Thyroid gland (tissue), 4 donors: ENCODE measurements around the gene HACD4. TPM values are rescaled to one million over a fixed set of nuclear protein-coding genes. Genes with fewer than 3 reads are reported as not detected.

Experiments
- DNase-seq, 2 donors: peaks; one replicate each; pipeline ENCODE4 v3.0.0-alpha.2; 2019
- H3K27ac ChIP-seq, 3 donors: fragments of 200-600 bp; sonication (generic); 1 replicate in 2 of 3; 2 replicates in 1 of 3; pipeline ENCODE4 v1.5.1; 2016 to 2019; ENCODE audit warnings: mild to moderate bottlenecking in 1 of 3, moderate library complexity in 1 of 3
- H3K27me3 ChIP-seq: fragments of 200-600 bp; sonication (generic); one replicate; pipeline ENCODE4 v1.5.1; 2019
- H3K36me3 ChIP-seq, 2 donors: fragments of 200-600 bp; sonication (generic); one replicate each; pipeline ENCODE4 v1.5.1; 2016 to 2019
- H3K4me1 ChIP-seq, 2 donors: fragments of 200-600 bp; sonication (generic); one replicate each; pipeline ENCODE4 v1.5.1; 2017 to 2019
- H3K4me3 ChIP-seq, 3 donors: fragments of 200-600 bp; sonication (generic); replicated peaks in 1 of 3; 1 replicate in 2 of 3; 2 replicates in 1 of 3; pipeline ENCODE4 v1.5.1; 2016; ENCODE audit warnings: mild to moderate bottlenecking in 1 of 3
- H3K9me3 ChIP-seq: fragments of 200-600 bp; sonication (generic); one replicate; pipeline ENCODE4 v1.5.1; 2017
- POLR2A ChIP-seq, 2 donors: fragments of 450-650 bp; IDR thresholded peaks; one replicate each; pipeline ENCODE4 v1.6.1; 2017; ENCODE audit warnings: antibody characterized with exemption in 2 of 2, mild to moderate bottlenecking in 2 of 2, moderate library complexity in 1 of 2
- whole genome bisulfite sequencing, 2 donors: methylation state at CpG; one replicate each; pipeline ENCODE4 v1.1.5; 2017; 5-methylcytosine and 5-hydroxymethylcytosine counted together
- intact Hi-C: fragments of 100-400 bp; cut with DNase I; formaldehyde crosslinking; loops from one replicate; pipeline ENCODE4 v1.15.1; 2023
- total RNA-seq, 4 donors: library from RNA; depleted of rRNA; stranded (reverse); fragments of >200 nt; gene quantifications; one replicate each; pipeline ENCODE4 v1.2.3, GENCODE V29; 2016
- TF ChIP-seq, protein P1 (sequence below), 6 experiments: fragments of 200-600 bp in 3 of 6; fragments of 450-650 bp in 3 of 6; sonication (generic) in 3 of 6; IDR thresholded peaks; one replicate each; pipeline ENCODE4 v1.5.1; 2016 to 2019; ENCODE audit warnings: antibody characterized with exemption in 6 of 6, mild to moderate bottlenecking in 2 of 6, inconsistent platforms in 1 of 6, moderate library complexity in 1 of 6

HACD4 gene
- total RNA-seq, 4 donors from 2014 or later, result 1.8 to 4.8 (median 3.3) TPM

DNA sequence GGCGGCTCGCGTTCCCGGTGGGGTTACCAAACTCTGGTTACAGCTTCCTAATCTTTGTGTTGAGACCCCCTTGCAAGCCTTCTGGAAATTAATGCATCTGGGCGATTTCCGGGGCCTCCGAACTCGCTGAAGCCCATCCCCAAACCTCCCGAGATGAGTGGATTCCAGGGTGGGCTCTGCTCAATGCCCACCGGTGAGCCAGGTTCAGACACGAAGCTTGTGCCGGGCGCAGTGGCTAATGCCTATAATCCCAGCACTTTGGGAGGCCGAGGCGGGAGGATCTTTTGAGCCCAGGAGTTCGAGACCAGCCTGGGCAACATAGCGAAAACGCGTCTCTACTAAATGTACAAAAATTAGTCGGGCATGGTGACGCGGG lies 356 bp upstream of the HACD4 start:
- Histone ChIP-seq H3K36me3 (no peaks in the 10 kb centered on the region), H3K27me3 (no peaks in the 10 kb centered on the region), H3K27ac (peak overlapping the region; percentile 78 to 94 (median 83)), H3K4me1 (peaks cover 3 to 6% of the 10 kb centered on the region in 2 donors), H3K9me3 (no peaks in the 10 kb centered on the region), H3K4me3 (peak overlapping the region in 2 of 3 donors; percentile 14 to 32)
- WGBS, 2 donors, result 74 to 86% methylated on average over 18 to 22 of the region's 22 CpGs
- intact Hi-C loops, result no loop called here
- DNase-seq, result no peak
- TF ChIP-seq, protein P1, sequence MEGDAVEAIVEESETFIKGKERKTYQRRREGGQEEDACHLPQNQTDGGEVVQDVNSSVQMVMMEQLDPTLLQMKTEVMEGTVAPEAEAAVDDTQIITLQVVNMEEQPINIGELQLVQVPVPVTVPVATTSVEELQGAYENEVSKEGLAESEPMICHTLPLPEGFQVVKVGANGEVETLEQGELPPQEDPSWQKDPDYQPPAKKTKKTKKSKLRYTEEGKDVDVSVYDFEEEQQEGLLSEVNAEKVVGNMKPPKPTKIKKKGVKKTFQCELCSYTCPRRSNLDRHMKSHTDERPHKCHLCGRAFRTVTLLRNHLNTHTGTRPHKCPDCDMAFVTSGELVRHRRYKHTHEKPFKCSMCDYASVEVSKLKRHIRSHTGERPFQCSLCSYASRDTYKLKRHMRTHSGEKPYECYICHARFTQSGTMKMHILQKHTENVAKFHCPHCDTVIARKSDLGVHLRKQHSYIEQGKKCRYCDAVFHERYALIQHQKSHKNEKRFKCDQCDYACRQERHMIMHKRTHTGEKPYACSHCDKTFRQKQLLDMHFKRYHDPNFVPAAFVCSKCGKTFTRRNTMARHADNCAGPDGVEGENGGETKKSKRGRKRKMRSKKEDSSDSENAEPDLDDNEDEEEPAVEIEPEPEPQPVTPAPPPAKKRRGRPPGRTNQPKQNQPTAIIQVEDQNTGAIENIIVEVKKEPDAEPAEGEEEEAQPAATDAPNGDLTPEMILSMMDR (IDR thresholded peaks at IDR 0.05), result no peak
- TF ChIP-seq POLR2A (IDR thresholded peaks at IDR 0.05), result no peak

DNA sequence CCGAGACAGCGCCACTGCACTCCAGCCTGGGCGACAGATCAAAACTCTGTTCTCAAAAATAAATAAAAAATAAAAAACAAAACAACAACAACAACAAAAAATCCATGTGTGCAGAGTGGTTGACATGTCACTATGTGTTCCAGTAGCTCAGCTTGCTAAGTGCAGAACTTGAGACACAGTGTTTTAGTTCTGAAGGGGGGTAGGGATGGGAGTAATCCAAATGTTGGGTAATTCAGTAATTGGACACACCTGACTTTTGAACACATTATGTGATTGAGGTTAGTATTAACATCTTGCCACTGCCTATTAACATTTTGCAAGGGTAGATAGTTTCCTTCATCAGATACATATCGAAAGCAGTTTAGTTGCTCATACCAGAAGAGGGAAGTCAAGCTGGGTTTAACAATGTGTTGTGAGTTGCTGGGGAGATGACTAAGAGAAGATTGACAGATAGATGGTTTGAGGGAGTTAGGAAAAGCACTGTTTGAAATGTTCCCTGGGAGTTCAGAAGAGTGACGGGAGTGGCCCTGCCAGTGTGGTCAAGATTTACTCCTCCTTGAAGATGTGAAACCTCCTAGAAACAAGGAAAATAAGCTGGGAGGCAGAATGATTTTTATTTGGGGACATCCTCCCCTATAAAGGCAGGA lies 928 bp downstream of the HACD4 start:
- peak; percentile 44 to 55 for DNase-seq

DNA sequence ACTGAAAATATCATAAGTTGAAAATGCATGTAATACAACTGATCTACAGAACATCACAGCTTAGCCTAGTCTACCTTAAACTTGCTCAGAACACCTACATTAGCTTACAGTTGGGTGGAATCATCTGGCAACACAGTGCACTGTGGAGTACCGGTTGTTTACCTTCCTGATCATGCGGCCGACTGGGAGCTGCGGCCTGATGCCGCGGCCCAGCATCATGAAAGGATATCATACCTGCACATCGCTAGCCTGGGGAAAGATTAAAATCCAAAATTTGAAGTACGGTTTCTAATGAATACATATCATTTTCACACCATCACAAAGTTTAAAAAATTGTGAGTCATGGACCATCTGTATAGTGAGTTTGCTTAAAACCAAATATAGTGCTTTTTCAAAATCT lies 1.8 kb downstream of the HACD4 start:
- Histone ChIP-seq H3K9me3 (no peaks in the 10 kb centered on the region), H3K4me3 (no peak overlapping the region), H3K4me1 (peaks cover 3 to 6% of the 10 kb centered on the region in 2 donors), H3K27ac (peak overlapping the region; percentile 37 to 83 (median 78)), H3K36me3 (no peaks in the 10 kb centered on the region), H3K27me3 (no peaks in the 10 kb centered on the region)
- no peak for TF ChIP-seq POLR2A (IDR thresholded peaks at IDR 0.05)
- TF ChIP-seq, protein P1 (IDR thresholded peaks at IDR 0.05), result no peak
- intact Hi-C loops, result no loop called here
- 41 to 80% methylated on average over 8 of the region's 8 CpGs for WGBS, 2 donors
- DNase-seq, result peak in 1 of 2 donors; percentile 76

More for the DNA sequence above, 928 bp downstream of the HACD4 start:
- WGBS, 2 donors, result 28 to 46% methylated on average over 5 of the region's 5 CpGs
- Histone ChIP-seq H3K4me1 (peaks cover 3 to 6% of the 10 kb centered on the region in 2 donors), H3K9me3 (no peaks in the 10 kb centered on the region), H3K4me3 (no peak overlapping the region), H3K27me3 (no peaks in the 10 kb centered on the region), H3K27ac (peak overlapping the region; percentile 78 to 94 (median 83)), H3K36me3 (no peaks in the 10 kb centered on the region)
- intact Hi-C loops, result no loop called here
- TF ChIP-seq, protein P1 (IDR thresholded peaks at IDR 0.05), result no peak
- TF ChIP-seq POLR2A (IDR thresholded peaks at IDR 0.05), result peak in 1 of 2 donors; percentile 18

DNA sequence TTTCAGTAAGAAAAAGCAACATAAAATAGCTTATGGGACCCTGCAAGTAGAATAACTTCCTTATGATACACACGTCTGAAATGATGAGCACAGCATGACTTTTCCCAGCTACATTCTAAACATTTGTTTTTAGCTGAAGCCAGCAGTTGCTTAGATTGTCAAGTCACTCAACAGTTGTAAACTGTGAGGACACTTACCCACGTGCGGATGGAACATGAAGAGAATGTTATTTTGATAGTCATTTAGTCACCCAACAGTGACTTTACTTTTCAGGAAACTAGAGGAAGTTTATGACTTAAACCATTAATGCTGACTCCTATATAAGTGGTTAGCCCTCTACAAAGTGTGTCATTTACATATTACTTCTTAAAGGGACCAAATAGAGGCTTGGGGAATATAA lies 3.0 kb downstream of the HACD4 start:
- intact Hi-C loops, result no loop called here
- H3K27me3 ChIP-seq, result no peaks in the 10 kb centered on the region
- H3K9me3 ChIP-seq, result no peaks in the 10 kb centered on the region
- TF ChIP-seq POLR2A (IDR thresholded peaks at IDR 0.05), result no peak
- TF ChIP-seq, protein P1 (IDR thresholded peaks at IDR 0.05), result no peak
- no peak overlapping the region for H3K27ac ChIP-seq
- no peak overlapping the region for H3K4me3 ChIP-seq
- DNase-seq, result no peak
- WGBS, 2 donors, result 34 to 35% methylated on average over 3 of the region's 3 CpGs
- peaks cover 3 to 6% of the 10 kb centered on the region in 2 donors for H3K4me1 ChIP-seq
- H3K36me3 ChIP-seq, result no peaks in the 10 kb centered on the region

DNA sequence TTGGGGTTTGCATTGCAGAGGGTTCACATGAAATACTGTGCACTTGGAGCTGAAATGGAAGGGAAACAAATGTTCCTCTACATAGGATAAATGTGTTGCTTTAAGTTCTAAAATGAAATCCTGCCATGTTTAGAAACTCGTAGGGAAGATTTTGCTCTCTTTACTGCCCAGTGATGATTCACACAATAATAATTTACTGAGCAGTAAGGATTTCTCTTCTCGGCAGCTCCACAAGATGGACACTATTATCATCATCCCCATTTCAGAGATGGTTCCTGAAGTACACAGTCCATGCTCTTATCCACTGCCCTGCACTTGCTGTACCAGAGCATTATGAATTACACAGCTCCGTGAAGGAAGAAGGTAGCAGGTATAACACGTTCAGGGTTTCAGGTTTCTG lies 4.1 kb downstream of the HACD4 start:
- no peak for TF ChIP-seq POLR2A (IDR thresholded peaks at IDR 0.05)
- TF ChIP-seq, protein P1 (IDR thresholded peaks at IDR 0.05), result no peak
- H3K36me3 ChIP-seq, result no peaks in the 10 kb centered on the region
- H3K4me3 ChIP-seq, result no peak overlapping the region
- no peak for DNase-seq
- no peaks in the 10 kb centered on the region for H3K27me3 ChIP-seq
- H3K4me1 ChIP-seq, result peaks cover 3 to 6% of the 10 kb centered on the region in 2 donors
- H3K9me3 ChIP-seq, result no peaks in the 10 kb centered on the region
- intact Hi-C loops, result no loop called here
- WGBS, 2 donors, result 88 to 92% methylated on average over 4 of the region's 4 CpGs
- no peak overlapping the region for H3K27ac ChIP-seq
